ENCODE measurements around the gene SERPINF2.
"Not testable (repeated sequence)": the region's sequence is repeated elsewhere in the genome, so short reads cannot be mapped to it uniquely, and the experiment has no call there.

SERPINF2 gene

DNA sequence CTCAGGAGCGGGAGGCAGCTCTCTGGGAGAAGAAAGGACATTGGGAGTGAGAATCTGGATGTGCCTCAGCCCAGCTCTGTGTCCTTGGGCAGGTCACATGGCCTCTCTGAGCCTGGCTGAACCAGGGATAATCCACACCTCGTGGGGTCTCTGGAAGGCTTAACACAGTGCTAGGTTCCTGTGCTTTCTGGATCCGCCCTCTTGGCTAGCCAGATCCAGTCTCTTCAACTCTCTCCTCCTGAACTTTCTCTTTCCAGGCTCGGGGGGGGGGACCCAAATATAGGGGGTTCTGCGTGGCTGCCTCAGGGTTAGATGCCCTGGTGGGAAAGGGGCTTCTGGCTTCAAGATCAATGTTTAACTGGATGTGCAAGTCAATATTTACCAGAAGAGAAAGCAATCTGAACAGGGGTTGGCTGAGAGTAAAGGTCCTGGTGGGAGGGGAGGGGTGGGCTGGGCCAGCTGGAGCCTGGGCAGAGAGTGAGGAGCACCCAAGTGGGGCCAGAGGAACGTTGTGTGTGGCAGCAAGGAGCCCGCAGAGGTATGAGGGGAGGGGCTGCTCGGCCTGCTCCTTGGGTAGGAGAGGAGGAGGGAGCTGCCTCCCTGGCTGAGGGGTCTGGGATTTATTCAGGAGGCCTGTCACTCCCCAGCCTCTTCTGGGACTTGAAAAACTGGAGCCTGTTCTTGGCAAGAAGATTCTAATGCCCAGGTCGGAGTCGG lies at the start of gene SERPINF2:
Gene SERPINF2 (plus strand): TSS at position 501 of the 717 bp plus-strand sequence. CDS start 2,125 bp downstream, outside the sequence.
- no peak for DNase-seq

DNA sequence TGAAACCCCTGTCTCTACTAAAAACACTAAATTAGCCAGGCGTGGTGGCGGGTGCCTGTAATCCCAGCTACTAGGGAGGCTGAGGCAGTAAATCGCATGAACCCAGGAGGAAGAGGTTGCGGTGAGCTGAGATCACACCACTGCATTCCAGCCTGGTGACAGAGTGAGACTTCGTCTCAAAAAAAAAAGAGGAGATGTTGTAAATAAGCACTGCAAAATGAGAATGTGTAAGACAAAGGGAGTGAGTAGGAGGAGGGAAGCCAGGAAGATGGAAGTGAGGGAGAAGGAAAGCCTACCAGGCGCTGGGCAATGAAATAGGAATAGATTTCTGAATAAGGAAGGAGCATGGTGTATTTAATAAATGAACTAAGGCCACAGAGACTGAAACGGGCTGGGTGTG lies 49.3 kb upstream of the SERPINF2 start:
- peak; percentile 50 for DNase-seq

DNA sequence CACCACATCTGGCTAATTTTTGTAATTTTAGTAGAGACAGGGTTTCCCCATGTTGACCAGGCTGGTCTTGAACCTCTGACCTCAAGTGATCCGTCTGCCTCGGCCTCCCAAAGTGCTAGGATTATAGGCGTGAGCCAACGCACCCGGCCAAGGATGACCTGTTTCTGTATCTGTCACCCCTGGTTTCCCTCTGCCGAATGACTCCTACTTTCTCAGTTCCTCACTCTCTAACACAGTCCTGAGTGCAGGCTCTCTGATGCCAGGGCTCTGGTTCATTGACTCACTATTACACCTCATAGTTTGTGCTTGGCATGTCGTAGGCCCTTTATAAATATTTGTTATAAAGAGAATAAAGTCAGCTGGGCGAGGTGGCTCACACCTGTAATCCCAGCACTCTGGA lies 47.3 kb upstream of the SERPINF2 start:
- no peak for DNase-seq

DNA sequence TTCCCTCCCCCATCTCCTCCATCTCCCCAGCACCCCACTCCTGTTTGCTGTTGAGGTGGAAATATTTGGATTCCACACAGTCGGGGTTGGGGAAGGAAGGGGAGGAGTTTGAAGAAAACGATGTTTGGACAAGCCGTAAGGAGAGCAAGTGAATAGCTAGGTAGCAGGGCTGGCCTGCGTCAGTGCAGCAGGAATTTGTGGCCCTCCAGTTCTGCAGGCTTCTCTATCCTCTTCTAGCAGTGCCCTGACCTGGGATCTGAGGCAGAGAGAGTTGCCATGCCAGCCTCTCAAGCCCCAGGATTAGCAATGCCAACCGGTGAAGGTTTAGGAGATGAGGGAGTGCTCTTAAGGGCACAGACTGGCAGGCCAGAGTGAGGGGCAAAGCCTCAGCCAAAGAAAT lies 45.0 kb upstream of the SERPINF2 start:
- no peak for DNase-seq

- DNase-seq, result not testable (repeated sequence)
Observed at GRCh38 chr17:1699891-1700290, 42.8 kb upstream of the SERPINF2 start.

GRCh38 chr17:1703063-1703462 lies 39.6 kb upstream of the SERPINF2 start:
- no peak for DNase-seq

- no peak for DNase-seq
Observed at GRCh38 chr17:1705004-1705403, 37.7 kb upstream of the SERPINF2 start.

- no peak for DNase-seq
Observed at GRCh38 chr17:1707107-1707506, 35.6 kb upstream of the SERPINF2 start.

- not testable (repeated sequence) for DNase-seq
Observed at GRCh38 chr17:1708791-1709346, 33.8 kb upstream of the SERPINF2 start.

- no peak for DNase-seq
Observed at GRCh38 chr17:1709403-1709951, 33.2 kb upstream of the SERPINF2 start.

GRCh38 chr17:1709971-1710806 lies 32.5 kb upstream of the SERPINF2 start, which contains the start of gene TLCD2:
Gene TLCD2 (minus strand): TSS chr17:1710377. CDS start chr17:1710242, 135 bp downstream.
- peak; percentile 77 for DNase-seq

GRCh38 chr17:1710807-1711553 lies 31.7 kb upstream of the SERPINF2 start:
- DNase-seq, result peak; percentile 44

GRCh38 chr17:1711804-1712203 lies 30.9 kb upstream of the SERPINF2 start:
- DNase-seq, result no peak

DNA sequence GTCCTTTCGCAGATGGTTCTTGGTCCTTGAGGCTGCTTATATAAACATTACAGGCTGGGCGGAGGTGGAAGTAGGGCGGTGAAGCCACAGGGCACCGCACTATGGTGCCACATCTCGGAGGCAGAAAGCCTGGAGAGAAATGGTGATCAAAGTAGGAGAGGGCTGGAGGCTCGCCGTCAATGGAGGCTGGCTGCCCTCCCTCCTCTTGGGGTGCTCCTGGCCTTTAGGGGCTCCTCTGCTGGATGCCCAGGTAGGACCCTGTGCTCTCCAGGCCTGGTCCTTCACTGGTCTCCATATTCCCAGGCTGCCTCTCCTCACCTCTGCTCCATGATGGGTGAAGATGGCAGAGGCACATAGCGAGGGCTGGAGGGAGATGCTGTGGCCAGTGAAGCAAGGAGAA lies 30.4 kb upstream of the SERPINF2 start:
- no peak for DNase-seq

DNA sequence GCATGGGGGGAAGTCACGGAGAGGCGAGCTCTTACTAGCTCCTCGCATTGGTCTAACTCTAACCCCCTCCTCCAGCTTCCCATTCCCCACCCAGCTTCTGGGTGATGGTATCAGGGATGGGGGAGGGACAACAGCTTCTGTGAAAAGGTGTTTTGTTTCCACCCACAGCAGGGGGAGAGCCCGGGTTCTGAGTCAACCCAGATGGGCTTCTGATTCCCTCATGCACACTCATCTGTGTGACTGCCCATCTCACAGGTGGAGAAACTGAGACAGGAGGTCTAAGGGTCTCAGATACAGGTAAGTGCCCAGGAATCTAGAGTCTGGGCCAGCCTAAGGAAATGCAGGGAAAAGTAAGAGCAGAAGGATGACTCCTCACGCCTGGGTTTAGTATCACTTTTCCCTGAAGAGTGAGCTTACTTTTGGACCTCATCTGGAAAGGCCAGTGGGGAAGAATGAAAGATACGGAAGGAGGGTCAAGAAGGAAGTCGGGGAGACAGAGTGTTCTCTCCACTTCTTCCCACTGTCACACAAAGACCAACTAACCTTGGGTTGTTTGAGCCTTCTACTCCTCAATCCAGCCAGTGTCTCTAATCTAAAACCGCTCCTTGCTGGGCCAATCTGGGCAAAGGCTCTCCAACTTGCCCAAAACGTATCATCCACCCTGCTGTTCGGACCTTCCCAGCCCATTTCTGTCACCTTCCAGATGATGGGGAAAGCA lies 29.4 kb upstream of the SERPINF2 start:
- DNase-seq, result no peak

GRCh38 chr17:1713878-1714426 lies 28.7 kb upstream of the SERPINF2 start:
- peak; percentile 64 for DNase-seq

- DNase-seq, result peak; percentile 100
Observed at GRCh38 chr17:1714427-1714979, 28.2 kb upstream of the SERPINF2 start.

DNA sequence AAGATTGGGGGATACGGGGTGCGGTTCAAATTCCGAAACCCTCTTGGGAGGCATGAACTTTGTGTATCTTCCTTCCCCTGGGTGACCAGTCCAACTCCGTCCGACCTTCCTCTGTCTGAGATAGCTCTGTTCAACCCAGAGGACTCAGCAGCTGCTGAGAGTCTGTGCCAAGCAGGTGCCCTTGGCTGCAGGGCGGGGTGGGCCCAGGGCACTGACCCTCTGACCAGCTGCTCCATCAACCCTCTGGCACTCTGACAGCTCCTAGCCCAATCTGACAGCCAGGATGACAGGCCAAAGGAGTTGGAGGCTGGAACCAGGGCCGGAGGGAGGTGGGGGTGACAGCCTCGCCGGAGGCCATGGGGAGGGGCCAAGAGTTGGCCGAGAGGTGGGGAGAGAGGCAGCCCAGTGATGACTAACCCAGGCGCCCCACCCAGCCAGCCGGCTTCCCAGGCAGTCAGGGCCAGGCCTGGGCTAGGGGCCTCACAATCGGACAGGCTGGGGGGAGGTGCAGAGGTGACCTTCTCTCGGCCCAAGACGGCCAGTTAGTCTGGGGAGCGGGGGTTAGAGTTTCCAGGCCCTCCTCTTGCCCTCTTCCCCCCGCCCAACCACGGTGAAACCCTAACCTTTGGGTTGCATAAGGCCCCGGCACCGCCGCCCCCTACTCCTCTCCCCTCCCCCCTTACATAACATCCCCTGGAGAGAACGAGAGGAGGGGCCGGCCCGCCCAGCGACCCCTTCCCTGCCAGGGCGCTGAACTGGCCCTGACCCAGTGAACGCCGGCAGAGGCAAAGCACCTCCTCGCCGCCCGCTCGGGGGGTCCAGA lies 27.5 kb upstream of the SERPINF2 start:
- DNase-seq, result peak; percentile 96

DNA sequence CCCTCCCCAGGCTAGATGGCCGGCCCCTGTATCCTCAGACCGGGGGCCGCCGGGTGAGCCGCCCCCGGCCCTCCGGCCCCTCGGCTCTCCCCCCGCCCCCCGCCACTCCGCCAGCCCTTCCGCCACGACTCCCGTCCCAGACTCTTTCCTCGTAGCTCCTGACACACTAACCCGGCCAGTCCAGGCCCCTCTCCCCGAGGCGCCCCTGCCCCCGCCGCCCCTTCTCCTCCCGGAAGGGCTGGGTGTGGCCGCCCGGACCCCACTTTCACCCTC lies 26.9 kb upstream of the SERPINF2 start:
- DNase-seq, result no peak

DNA sequence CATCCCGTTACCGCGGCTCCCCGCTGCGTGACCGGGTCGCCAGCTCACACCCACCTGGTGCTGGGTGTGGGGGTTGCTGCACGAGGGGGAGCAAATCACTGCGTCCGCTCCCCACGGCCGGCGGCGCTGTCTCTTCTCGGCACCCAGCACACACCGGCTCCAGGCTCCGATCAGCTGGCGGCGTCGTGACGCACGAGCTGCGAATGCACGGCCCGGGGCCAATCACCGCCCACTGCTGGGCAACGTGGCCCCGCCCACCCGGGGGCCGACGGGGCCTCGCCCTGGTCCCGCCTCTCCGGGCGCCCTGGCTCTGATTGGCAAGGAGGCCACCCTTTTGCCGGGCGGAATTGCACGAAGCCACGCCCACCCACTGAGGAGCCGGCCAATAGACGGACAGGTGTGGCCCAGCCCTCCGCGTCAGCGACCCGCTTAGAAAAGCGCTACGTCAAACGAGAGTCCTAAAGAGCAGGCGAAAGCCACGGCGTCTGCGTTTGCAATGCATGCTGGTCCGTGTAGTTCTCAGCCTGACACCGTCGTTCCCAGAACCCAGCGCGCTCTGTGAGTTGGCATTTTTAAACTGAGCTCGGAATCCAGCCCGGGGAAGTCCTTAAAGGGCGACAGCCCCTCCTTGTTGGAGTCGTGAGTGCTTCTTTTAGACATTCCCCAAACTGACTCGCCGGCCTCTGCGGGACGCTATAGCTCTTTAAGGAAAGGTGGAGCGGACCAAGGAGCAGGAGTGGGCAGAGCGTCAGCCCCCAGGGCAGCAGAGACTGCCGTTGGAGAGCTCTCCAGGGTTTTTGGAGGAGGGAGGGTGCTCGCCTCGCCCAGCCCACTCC lies 26.4 kb upstream of the SERPINF2 start:
- peak; percentile 100 for DNase-seq
